Measurements from ENCODE around the gene KCNN4.

- TF ChIP-seq CTCF (IDR thresholded peaks at IDR 0.05 in 8 of 11, conservative IDR thresholded peaks at IDR 0.05 in 3 of 11) (no peak), POLR2AphosphoS5 (IDR thresholded peaks at IDR 0.05) (peak in 1 of 3 donors; percentile 10), POLR2A (IDR thresholded peaks at IDR 0.05) (no peak)
Measured at GRCh38 chr19:43720936-43721335, 59.8 kb downstream of the KCNN4 start.
